GM12878 (cell line): Measurements from ENCODE around the gene BFSP1.

ENCODE experiments used
- ATF3 ChIP-seq: IDR thresholded peaks from 2 replicates; pipeline ENCODE4 v1.6.1; 2011; ENCODE audit warnings: low read depth, mild to moderate bottlenecking, low read length, moderate library complexity, borderline replicate concordance; ENCODE audit errors: extremely low read depth
- BHLHE40 ChIP-seq, 2 experiments: fragments of 450-650 bp in 1 of 2; IDR thresholded peaks; 2 replicates each; pipeline ENCODE4 v1.6.1; 2011 to 2017; ENCODE audit warnings: low read depth in 2 of 2, borderline replicate concordance in 1 of 2, improper control_type of control experiment in 1 of 2, low read length in 1 of 2, mild to moderate bottlenecking in 1 of 2
- CEBPZ ChIP-seq: fragments of 150-350 bp; IDR thresholded peaks from 2 replicates; pipeline ENCODE4 v1.6.1; 2016; ENCODE audit warnings: low read depth, low read length
- CTCF ChIP-seq, 3 experiments: IDR thresholded peaks in 2 of 3; conservative IDR thresholded peaks in 1 of 3; 2 replicates each; pipeline ENCODE4 v1.5.1; 2011; ENCODE audit warnings: low read depth in 3 of 3, low read length in 3 of 3, mild to moderate bottlenecking in 3 of 3, control low read depth in 2 of 3, moderate library complexity in 2 of 3, inconsistent platforms in 1 of 3, mixed read lengths in 1 of 3; ENCODE audit not compliant: control insufficient read depth in 2 of 3, insufficient read depth in 1 of 3; ENCODE audit errors: extremely low read depth in 1 of 3
- DPF2 ChIP-seq: fragments of 450-650 bp; IDR thresholded peaks from 2 replicates; pipeline ENCODE4 v1.6.1; 2017; ENCODE audit warnings: mild to moderate bottlenecking
- EGR1 ChIP-seq, 2 experiments: IDR thresholded peaks; 1 replicate in 1 of 2; 2 replicates in 1 of 2; pipeline ENCODE4 v1.6.1; 2011 to 2012; ENCODE audit warnings: low read depth in 2 of 2, low read length in 2 of 2, borderline replicate concordance in 1 of 2, mild to moderate bottlenecking in 1 of 2, moderate library complexity in 1 of 2
- ESRRA ChIP-seq: IDR thresholded peaks from 2 replicates; pipeline ENCODE4 v1.6.1; 2012; ENCODE audit warnings: mild to moderate bottlenecking, low read length, improper control_type of control experiment
- FOXK2 ChIP-seq: fragments of 450-650 bp; IDR thresholded peaks from 2 replicates; pipeline ENCODE4 v1.6.1; 2017; ENCODE audit warnings: mild to moderate bottlenecking, moderate library complexity
- POLR2A ChIP-seq: IDR thresholded peaks from 2 replicates; pipeline ENCODE4 v1.6.1; 2011; ENCODE audit warnings: low read depth, mild to moderate bottlenecking, low read length
- TCF12 ChIP-seq: IDR thresholded peaks from 2 replicates; pipeline ENCODE4 v1.6.1; 2011; ENCODE audit warnings: low read depth, mild to moderate bottlenecking, low read length
- YY1 ChIP-seq: IDR thresholded peaks from 2 replicates; pipeline ENCODE4 v1.6.1; 2011; ENCODE audit warnings: low read depth, mild to moderate bottlenecking, low read length
- ZNF207 ChIP-seq: fragments of 450-650 bp; IDR thresholded peaks from 2 replicates; pipeline ENCODE4 v1.6.1; 2014; ENCODE audit warnings: antibody characterized with exemption, mild to moderate bottlenecking, borderline replicate concordance
- ZNF274 ChIP-seq: IDR thresholded peaks from one replicate; pipeline ENCODE4 v1.8.0; 2011; ENCODE audit not compliant: insufficient read length, insufficient read depth

GRCh38 chr20:17485017-17485416 lies 46.2 kb downstream of the BFSP1 start:
- no peak for TF ChIP-seq CTCF (IDR thresholded peaks at IDR 0.05 in 2 of 3, conservative IDR thresholded peaks at IDR 0.05 in 1 of 3; ENCODE audit: control insufficient read depth in 2 of 3, extremely low read depth in 1 of 3, insufficient read depth in 1 of 3, low read depth in 3 of 3, low read length in 3 of 3)
- no peak for TF ChIP-seq FOXK2
- no peak for TF ChIP-seq POLR2A
- TF ChIP-seq DPF2: no peak
- no peak for TF ChIP-seq ZNF274
- no peak for TF ChIP-seq ATF3
- TF ChIP-seq EGR1 (IDR thresholded peaks at IDR 0.05; ENCODE audit: borderline replicate concordance in 1 of 2, low read depth in 2 of 2, low read length in 2 of 2): no peak
- no peak for TF ChIP-seq ESRRA
- TF ChIP-seq ZNF207: no peak
- no peak for TF ChIP-seq CEBPZ
- no peak for TF ChIP-seq TCF12
- TF ChIP-seq YY1: no peak
- no peak for TF ChIP-seq BHLHE40 (IDR thresholded peaks at IDR 0.05; ENCODE audit: borderline replicate concordance in 1 of 2, low read depth in 2 of 2, low read length in 1 of 2)
